Peyer's patch (tissue), 4 donors: ENCODE measurements around the gene TNFAIP8.

ENCODE experiments used
- POLR2A ChIP-seq, 2 donors: fragments of 450-650 bp; IDR thresholded peaks; one replicate each; pipeline ENCODE4 v1.5.1; 2017; ENCODE audit warnings: antibody characterized with exemption in 2 of 2, mild to moderate bottlenecking in 2 of 2, moderate library complexity in 2 of 2
- TF ChIP-seq, protein P1 (sequence below), 6 experiments: fragments of 450-650 bp in 4 of 6; fragments of 200-600 bp in 2 of 6; sonication (generic) in 1 of 6; IDR thresholded peaks; one replicate each; pipeline ENCODE4 v1.5.1; 2017 to 2019; ENCODE audit warnings: antibody characterized with exemption in 6 of 6, mild to moderate bottlenecking in 3 of 6, moderate library complexity in 1 of 6

DNA sequence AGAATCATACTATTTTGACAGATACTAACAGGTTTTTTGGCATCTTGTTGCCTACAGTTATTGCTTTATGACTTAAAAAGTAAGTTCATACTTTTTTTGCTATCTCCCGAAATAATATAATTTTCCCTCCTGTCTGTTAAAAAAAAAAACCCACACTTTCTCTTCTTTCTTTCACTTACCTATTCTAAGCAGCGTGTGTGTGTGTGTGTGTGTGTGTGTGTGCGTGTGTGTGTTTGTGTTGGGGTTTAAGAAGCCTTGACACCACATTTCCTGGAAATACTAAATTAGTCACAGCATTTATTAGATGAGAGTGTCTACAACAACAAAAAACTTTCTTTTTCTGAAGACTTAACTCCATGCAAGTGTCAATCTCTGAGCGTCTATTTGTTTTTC, 12.4 kb downstream of the TNFAIP8 start:
- TF ChIP-seq, protein P1, sequence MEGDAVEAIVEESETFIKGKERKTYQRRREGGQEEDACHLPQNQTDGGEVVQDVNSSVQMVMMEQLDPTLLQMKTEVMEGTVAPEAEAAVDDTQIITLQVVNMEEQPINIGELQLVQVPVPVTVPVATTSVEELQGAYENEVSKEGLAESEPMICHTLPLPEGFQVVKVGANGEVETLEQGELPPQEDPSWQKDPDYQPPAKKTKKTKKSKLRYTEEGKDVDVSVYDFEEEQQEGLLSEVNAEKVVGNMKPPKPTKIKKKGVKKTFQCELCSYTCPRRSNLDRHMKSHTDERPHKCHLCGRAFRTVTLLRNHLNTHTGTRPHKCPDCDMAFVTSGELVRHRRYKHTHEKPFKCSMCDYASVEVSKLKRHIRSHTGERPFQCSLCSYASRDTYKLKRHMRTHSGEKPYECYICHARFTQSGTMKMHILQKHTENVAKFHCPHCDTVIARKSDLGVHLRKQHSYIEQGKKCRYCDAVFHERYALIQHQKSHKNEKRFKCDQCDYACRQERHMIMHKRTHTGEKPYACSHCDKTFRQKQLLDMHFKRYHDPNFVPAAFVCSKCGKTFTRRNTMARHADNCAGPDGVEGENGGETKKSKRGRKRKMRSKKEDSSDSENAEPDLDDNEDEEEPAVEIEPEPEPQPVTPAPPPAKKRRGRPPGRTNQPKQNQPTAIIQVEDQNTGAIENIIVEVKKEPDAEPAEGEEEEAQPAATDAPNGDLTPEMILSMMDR (IDR thresholded peaks at IDR 0.05) = no peak
- no peak for TF ChIP-seq POLR2A (IDR thresholded peaks at IDR 0.05)
